Suprapubic skin (tissue), 4 donors: ENCODE results near the gene SYT17.

Source experiments
- EP300 ChIP-seq: sonication (generic); formaldehyde crosslinking; IDR thresholded peaks from one replicate; pipeline ENCODE4 v1.6.1; 2017; ENCODE audit warnings: antibody characterized with exemption
- POLR2A ChIP-seq, 2 donors: fragments of 450-650 bp; IDR thresholded peaks; one replicate each; pipeline ENCODE4 v1.6.1; 2017; ENCODE audit warnings: antibody characterized with exemption in 2 of 2, mild to moderate bottlenecking in 2 of 2, moderate library complexity in 2 of 2
- POLR2AphosphoS5 ChIP-seq, 3 donors: sonication (generic); formaldehyde crosslinking; IDR thresholded peaks; one replicate each; pipeline ENCODE4 v1.6.1; 2017; ENCODE audit warnings: antibody characterized with exemption in 3 of 3
- TF ChIP-seq, protein P1 (sequence below), 2 donors: fragments of 200-600 bp in 1 of 2; fragments of 450-650 bp in 1 of 2; sonication (generic) in 1 of 2; IDR thresholded peaks; one replicate each; pipeline ENCODE4 v1.5.1; 2016 to 2019; ENCODE audit warnings: antibody characterized with exemption in 2 of 2, mild to moderate bottlenecking in 1 of 2, moderate library complexity in 1 of 2

DNA sequence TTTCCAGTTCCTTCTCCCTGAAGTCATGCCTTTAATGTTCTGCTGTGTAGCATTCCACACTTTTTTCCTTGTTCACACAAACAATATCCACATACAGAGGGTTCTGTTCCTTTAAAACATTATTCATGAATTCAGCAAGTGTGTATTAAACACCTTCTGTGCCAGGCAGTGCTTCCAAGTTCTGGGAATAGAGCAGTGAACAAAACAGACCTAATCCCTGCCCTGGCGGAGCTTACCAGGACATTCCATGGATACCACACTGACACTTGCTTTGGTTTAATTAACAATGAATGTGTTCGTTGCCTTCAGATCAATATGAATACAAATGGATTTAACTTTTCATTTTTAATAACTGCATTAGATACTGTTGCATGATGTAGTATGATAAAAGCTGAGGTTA lies 59.6 kb downstream of the SYT17 start:
- TF ChIP-seq, protein P1, sequence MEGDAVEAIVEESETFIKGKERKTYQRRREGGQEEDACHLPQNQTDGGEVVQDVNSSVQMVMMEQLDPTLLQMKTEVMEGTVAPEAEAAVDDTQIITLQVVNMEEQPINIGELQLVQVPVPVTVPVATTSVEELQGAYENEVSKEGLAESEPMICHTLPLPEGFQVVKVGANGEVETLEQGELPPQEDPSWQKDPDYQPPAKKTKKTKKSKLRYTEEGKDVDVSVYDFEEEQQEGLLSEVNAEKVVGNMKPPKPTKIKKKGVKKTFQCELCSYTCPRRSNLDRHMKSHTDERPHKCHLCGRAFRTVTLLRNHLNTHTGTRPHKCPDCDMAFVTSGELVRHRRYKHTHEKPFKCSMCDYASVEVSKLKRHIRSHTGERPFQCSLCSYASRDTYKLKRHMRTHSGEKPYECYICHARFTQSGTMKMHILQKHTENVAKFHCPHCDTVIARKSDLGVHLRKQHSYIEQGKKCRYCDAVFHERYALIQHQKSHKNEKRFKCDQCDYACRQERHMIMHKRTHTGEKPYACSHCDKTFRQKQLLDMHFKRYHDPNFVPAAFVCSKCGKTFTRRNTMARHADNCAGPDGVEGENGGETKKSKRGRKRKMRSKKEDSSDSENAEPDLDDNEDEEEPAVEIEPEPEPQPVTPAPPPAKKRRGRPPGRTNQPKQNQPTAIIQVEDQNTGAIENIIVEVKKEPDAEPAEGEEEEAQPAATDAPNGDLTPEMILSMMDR (IDR thresholded peaks at IDR 0.05): no peak
- TF ChIP-seq POLR2A (IDR thresholded peaks at IDR 0.05): no peak
- no peak for TF ChIP-seq POLR2AphosphoS5 (IDR thresholded peaks at IDR 0.05)
- TF ChIP-seq EP300: no peak
